ENCODE results near the gene NPAS2.

DNA sequence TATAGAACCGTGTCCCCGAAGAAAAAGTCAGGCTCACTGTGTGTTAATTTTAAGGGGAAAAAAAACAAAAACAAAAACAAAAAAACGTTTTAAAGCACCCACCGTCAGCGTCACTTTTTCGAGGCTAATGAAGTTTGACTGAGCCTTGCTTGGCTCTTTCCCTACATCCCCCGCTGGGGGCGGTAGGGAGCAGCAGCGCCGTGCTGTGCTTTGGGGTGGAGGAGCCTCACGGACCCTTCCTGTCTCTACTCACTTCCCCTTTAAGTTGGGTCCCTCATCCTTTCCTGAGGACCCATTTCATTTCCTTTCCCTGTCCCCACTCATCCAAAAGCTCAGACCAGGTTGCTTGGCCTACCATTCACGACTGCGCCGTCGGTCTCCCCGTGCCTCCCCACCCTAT, 99.4 kb downstream of the NPAS2 start:
- TF ChIP-seq, protein P1, sequence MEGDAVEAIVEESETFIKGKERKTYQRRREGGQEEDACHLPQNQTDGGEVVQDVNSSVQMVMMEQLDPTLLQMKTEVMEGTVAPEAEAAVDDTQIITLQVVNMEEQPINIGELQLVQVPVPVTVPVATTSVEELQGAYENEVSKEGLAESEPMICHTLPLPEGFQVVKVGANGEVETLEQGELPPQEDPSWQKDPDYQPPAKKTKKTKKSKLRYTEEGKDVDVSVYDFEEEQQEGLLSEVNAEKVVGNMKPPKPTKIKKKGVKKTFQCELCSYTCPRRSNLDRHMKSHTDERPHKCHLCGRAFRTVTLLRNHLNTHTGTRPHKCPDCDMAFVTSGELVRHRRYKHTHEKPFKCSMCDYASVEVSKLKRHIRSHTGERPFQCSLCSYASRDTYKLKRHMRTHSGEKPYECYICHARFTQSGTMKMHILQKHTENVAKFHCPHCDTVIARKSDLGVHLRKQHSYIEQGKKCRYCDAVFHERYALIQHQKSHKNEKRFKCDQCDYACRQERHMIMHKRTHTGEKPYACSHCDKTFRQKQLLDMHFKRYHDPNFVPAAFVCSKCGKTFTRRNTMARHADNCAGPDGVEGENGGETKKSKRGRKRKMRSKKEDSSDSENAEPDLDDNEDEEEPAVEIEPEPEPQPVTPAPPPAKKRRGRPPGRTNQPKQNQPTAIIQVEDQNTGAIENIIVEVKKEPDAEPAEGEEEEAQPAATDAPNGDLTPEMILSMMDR (conservative IDR thresholded peaks at IDR 0.05) = no peak
- TF ChIP-seq EZH2 (IDR thresholded peaks at IDR 0.05; ENCODE audit: low read depth) = no peak

All from PC-9 (cell line).